GM15510 (cell line): Measurements from ENCODE around the gene ACTN4.

Source experiments
- POLR2A ChIP-seq: IDR thresholded peaks from 3 replicates; pipeline ENCODE4 v1.6.1; 2011; ENCODE audit warnings: borderline replicate concordance; ENCODE audit not compliant: insufficient read length; ENCODE audit errors: extremely low read depth

The ACTN4 gene

DNA sequence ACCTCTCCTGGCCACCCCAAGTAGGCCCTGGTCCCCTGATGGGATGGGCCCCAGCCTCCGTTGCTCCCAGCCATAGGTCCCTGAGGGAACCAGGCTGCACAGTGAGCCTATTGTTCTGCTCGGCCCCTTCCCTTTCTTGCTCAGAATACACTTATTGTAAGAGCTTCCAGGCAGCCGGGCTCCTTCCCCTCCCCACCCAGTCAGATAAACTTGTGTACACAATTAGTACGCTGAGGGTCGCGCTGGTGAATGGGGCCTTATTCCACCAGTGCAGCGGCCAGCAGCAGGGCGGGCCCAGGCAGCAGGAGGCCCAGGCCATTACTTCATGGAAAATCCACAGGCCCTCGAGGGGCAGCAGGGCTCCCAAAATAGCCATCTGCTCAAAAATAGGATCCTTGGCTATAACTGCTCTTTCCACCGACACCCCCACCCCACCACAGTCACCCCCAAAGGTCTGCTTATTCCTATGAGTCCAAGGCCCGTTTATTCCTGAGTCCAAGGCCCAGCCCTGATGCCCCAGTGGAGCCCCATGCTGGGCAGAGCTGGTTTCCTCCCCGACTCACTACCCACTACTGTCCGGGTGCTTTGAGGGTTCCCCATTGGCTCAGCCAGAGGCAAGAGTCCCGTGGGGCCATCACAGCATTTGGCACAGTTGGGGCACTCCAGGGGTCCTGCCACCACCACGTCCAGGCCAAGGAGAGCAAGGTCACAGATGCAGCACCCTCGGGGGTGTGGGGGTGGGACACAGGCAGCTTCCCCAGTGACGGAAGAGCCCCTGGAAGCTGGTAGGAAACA, 74.7 kb downstream of the ACTN4 start:
- no peak for TF ChIP-seq POLR2A

- no peak for TF ChIP-seq POLR2A
Measured at GRCh38 chr19:38722947-38723605, 75.6 kb downstream of the ACTN4 start.

DNA sequence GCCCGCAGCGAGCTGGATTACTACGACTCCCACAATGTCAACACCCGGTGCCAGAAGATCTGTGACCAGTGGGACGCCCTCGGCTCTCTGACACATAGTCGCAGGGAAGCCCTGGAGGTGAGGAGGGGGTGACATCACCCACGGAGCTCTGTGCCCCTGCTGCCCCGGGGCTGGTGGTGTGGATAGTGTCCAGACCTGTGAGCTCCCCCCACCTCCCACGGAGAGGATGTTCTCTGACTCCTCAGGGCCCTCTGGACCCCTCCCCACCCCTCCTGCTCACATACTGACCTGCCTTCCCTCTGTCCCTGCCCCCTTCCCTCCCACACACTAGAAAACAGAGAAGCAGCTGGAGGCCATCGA, 76.1 kb downstream of the ACTN4 start:
- no peak for TF ChIP-seq POLR2A

DNA sequence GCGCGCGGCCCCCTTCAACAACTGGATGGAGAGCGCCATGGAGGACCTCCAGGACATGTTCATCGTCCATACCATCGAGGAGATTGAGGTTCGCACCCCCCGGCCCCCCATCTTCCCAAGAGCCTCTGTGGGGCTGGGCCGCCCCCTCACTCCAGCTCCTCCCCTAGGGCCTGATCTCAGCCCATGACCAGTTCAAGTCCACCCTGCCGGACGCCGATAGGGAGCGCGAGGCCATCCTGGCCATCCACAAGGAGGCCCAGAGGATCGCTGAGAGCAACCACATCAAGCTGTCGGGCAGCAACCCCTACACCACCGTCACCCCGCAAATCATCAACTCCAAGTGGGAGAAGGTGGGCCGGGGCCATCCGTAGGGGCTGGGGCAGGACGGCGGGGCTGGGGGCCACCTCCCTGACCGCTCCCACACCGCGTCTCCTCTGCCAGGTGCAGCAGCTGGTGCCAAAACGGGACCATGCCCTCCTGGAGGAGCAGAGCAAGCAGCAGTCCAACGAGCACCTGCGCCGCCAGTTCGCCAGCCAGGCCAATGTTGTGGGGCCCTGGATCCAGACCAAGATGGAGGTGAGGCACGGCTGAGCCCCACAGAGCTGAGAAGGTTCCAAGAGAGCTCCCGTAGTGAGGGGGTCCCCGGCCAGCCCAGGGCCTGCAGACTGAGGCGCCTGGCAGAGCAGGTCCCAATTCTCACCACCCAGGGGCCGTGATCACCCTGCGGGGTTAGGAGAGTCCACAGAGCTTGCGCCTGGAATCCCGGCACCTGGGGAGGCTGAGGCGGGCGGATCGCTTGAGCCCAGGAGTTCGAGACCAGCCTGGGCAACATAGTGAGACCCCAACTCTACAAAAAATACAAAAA, 76.8 kb downstream of the ACTN4 start:
- TF ChIP-seq POLR2A: no peak

DNA sequence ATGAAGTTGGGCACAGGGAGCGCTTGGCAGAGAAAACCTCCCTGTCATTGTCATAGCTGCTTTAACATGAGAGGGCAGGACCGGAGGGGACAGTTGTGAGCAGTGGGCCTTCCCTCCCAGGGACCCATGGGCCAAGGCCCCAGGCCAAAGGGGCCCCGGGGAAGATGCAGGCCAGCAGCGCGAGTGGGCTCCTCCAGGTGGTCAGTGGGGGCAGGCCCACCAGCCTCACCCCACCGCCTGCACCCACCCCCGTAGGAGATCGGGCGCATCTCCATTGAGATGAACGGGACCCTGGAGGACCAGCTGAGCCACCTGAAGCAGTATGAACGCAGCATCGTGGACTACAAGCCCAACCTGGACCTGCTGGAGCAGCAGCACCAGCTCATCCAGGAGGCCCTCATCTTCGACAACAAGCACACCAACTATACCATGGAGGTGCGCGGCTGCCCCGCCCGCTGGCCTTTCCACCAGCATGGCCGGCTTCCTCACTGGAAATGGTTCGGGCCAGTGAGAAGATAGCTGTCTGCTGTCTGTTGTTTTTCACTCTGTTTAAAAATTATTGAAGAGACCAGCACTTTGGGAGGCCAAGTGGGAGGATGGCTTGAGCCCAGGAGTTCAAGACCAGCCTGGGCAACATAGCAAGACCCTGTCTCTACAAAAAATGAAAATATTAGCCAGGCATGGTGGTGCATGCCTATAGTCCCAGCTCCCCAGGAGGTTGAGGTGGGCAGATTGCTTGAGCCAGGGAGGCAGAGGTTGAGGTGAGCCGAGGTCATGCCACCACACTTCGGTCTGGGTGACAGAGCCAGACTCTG, 78.2 kb downstream of the ACTN4 start:
- no peak for TF ChIP-seq POLR2A

DNA sequence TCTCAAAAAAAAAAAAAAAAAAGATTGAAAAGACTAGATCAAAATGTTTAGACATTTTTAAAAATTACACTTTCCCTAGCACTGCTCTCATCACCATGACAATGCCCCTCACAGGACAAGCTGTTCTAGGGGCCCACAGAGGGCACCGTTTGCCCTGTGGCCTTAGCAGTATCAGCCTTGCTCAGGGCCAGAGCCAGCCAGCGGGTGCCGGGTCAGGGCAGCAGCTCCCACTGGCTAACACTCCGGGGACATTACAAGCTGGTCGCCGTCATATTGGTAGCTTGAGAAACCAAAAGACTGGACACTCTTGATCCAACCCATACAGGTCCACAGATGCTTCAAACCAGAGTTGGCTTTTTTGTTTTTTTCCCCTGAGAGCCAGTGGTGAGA, 78.8 kb downstream of the ACTN4 start:
- TF ChIP-seq POLR2A: no peak

GRCh38 chr19:38726761-38727301, 79.4 kb downstream of the ACTN4 start:
- no peak for TF ChIP-seq POLR2A

- no peak for TF ChIP-seq POLR2A
Measured at GRCh38 chr19:38727306-38727867, 79.9 kb downstream of the ACTN4 start.

DNA sequence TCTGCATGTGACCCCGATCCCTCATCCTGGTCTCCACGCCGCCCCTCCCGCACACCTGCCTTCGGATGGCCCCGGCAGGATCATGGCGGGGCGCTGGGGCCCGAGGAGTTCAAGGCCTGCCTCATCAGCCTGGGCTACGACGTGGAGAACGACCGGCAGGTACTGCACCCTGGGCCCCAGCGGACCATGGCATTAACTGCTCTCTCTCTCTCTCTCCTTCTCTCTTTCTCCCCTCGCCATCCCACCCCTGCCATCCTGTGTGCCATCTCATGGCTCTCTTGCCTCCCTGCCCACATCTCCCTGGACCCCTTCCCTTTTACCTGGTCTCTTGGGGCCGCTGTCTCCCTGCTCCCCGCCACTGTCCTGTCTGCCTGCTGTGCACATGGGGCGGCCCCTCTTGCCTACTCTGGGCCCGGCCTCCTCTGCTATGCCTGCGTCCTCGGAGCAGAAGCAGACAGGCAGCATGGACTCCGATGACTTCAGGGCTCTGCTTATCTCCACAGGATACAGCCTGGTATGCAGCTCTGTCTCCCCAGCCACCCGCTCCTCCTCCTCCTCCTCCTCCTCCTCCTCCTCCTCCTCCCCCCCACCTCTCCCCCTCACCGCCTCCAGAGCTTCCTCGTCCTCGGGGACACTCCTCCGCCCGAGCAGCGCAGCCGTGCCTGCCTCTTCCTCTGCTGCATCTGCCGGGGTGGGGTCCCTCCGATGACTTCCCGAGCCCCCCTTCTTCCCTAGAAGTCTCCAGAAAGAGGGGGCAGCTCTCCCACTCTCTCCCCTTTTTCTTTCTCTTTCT, 80.6 kb downstream of the ACTN4 start:
- TF ChIP-seq POLR2A: no peak

- TF ChIP-seq POLR2A: no peak
Measured at GRCh38 chr19:38728752-38729541, 81.5 kb downstream of the ACTN4 start.

- no peak for TF ChIP-seq POLR2A
Measured at GRCh38 chr19:38729653-38730469, 82.4 kb downstream of the ACTN4 start.

- TF ChIP-seq POLR2A: no peak
Measured at GRCh38 chr19:38730470-38730730, 83.0 kb downstream of the ACTN4 start.
